Measurements from ENCODE around the gene SCGB3A1. TPM values are rescaled to one million over a fixed set of nuclear protein-coding genes. Genes with fewer than 3 reads are reported as not detected.

The SCGB3A1 gene
- polyA plus RNA-seq, 1 donor (not counting 4 experiments of a cell fraction or from before 2014, with no cell fraction given) = not detected

DNA sequence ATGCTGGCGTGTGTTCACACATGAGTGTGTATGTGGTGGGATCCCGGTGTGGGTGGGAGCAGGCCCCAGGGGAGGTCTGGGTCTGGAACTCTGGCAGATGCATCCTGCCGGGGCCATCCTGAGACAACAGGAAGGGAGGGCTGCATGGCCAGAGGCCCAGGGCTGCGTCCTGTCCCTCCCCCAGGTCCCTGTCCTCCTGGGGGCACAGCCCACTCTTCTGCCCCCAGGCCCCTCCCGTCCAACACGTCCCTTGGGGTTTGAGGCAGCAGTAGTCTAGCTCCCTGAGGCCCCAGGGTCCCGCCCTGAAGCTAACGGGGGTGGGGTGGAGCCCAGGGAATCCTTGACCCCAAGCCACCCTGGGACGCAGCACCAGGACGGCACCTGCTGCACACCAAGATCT is 41.5 kb upstream of the SCGB3A1 start:
- H3K36me3 ChIP-seq (ENCODE audit: control insufficient read depth in 2 of 2, extremely low read depth in 1 of 2, insufficient read depth in 2 of 2, low read length in 2 of 2) = no peaks in the 10 kb centered on the region
- DNase-seq (ENCODE audit: low read depth, low spot score) (no peak), FAIRE-seq (no peak)
- H3K9me1 ChIP-seq (ENCODE audit: control insufficient read depth, extremely low read depth, insufficient read depth, low read length) = no peaks in the 10 kb centered on the region
- H3K79me2 ChIP-seq (ENCODE audit: control insufficient read depth, insufficient read depth, low read length) = no peaks in the 10 kb centered on the region
- no peak overlapping the region for H3K4me3 ChIP-seq (ENCODE audit: control insufficient read depth in 2 of 3, extremely low read depth in 1 of 3, insufficient read depth in 2 of 3, low read depth in 1 of 3, low read length in 3 of 3)
- no peaks in the 10 kb centered on the region for H3K4me1 ChIP-seq (ENCODE audit: control insufficient read depth, extremely low read depth, insufficient read depth, low read length)
- no peaks in the 10 kb centered on the region for H3K27me3 ChIP-seq (ENCODE audit: control insufficient read depth, extremely low read depth, insufficient read depth, low read length)
- H3K4me2 ChIP-seq (ENCODE audit: control insufficient read depth, extremely low read depth, insufficient read depth, low read depth, low read length) = no peak overlapping the region
- no peak overlapping the region for H2AFZ ChIP-seq (ENCODE audit: control insufficient read depth, low read length)
- no peaks in the 10 kb centered on the region for H3K9me3 ChIP-seq (ENCODE audit: control insufficient read depth, low read depth, low read length)
- dilution Hi-C loops (cut with MboI; ENCODE audit: extremely low pct_ligation_motif_present, low sequenced_read_pairs) = no loop called here
- no peaks in the 10 kb centered on the region for H4K20me1 ChIP-seq (ENCODE audit: control insufficient read depth, extremely low read depth, insufficient read depth, low read length)
- no peak overlapping the region for H3K9ac ChIP-seq (ENCODE audit: control insufficient read depth, extremely low read depth, insufficient read depth, low read length)
- TF ChIP-seq, protein P1, sequence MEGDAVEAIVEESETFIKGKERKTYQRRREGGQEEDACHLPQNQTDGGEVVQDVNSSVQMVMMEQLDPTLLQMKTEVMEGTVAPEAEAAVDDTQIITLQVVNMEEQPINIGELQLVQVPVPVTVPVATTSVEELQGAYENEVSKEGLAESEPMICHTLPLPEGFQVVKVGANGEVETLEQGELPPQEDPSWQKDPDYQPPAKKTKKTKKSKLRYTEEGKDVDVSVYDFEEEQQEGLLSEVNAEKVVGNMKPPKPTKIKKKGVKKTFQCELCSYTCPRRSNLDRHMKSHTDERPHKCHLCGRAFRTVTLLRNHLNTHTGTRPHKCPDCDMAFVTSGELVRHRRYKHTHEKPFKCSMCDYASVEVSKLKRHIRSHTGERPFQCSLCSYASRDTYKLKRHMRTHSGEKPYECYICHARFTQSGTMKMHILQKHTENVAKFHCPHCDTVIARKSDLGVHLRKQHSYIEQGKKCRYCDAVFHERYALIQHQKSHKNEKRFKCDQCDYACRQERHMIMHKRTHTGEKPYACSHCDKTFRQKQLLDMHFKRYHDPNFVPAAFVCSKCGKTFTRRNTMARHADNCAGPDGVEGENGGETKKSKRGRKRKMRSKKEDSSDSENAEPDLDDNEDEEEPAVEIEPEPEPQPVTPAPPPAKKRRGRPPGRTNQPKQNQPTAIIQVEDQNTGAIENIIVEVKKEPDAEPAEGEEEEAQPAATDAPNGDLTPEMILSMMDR (optimal IDR thresholded peaks at IDR 0.05 in 1 of 3, IDR thresholded peaks at IDR 0.05 in 1 of 3, conservative IDR thresholded peaks at IDR 0.05 in 1 of 3; ENCODE audit: extremely low read depth in 1 of 3, insufficient read depth in 2 of 3, low read length in 3 of 3) = no peak
- no peak for TF ChIP-seq EZH2 (IDR thresholded peaks at IDR 0.05; ENCODE audit: low read length)
- H3K27ac ChIP-seq (ENCODE audit: control insufficient read depth, insufficient read depth, low read length) = no peak overlapping the region

DNA sequence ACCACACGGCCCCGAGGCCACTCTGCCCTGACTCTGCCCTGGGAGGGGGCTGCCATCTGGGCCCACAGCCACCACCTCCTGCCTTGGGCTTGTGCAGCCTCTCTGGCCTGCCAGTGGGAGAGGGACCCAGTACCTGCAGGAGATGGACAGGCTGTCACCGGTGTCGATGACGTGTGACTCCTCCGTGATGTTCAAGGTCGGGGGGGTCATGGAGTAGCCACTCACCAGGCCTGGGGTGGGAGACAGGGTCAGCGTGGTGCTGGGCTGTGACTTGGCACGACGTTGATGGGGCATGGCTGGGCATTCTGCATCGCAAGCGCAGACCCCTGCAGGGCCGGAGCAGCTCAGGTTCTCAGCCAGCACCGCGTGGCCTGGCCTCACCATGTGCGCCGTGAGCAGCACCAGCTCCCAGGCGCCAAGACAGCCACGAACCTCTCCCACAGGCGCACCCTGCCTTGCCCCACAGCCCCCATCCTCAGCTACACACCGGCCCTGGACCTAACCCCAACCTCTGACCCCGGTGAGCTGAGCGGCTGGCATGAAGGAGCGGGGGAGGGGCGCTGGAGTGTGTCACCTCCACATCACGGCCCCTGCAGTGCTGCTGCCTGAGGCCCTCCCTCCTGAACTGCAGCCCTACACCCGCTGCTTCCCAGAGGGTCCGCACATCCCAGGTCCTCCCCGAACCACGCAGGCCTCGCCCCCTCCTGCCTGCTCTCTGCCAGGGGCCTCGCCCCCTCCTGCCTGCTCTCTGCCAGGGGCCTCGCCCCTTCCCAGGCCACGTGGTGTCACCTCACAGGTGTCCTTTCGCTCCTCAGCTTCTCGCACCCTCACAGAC is 40.5 kb upstream of the SCGB3A1 start:
- Histone ChIP-seq H2AFZ (ENCODE audit: control insufficient read depth, low read length) (no peak overlapping the region), H3K27ac (ENCODE audit: control insufficient read depth, insufficient read depth, low read length) (no peak overlapping the region), H3K36me3 (ENCODE audit: control insufficient read depth in 2 of 2, extremely low read depth in 1 of 2, insufficient read depth in 2 of 2, low read length in 2 of 2) (no peaks in the 10 kb centered on the region), H3K9me3 (ENCODE audit: control insufficient read depth, low read depth, low read length) (no peaks in the 10 kb centered on the region), H3K9me1 (ENCODE audit: control insufficient read depth, extremely low read depth, insufficient read depth, low read length) (no peaks in the 10 kb centered on the region), H3K4me3 (ENCODE audit: control insufficient read depth in 2 of 3, extremely low read depth in 1 of 3, insufficient read depth in 2 of 3, low read depth in 1 of 3, low read length in 3 of 3) (no peak overlapping the region), H3K79me2 (ENCODE audit: control insufficient read depth, insufficient read depth, low read length) (no peaks in the 10 kb centered on the region), H3K4me2 (ENCODE audit: control insufficient read depth, extremely low read depth, insufficient read depth, low read depth, low read length) (no peak overlapping the region), H3K27me3 (ENCODE audit: control insufficient read depth, extremely low read depth, insufficient read depth, low read length) (no peaks in the 10 kb centered on the region), H3K4me1 (ENCODE audit: control insufficient read depth, extremely low read depth, insufficient read depth, low read length) (no peaks in the 10 kb centered on the region), H4K20me1 (ENCODE audit: control insufficient read depth, extremely low read depth, insufficient read depth, low read length) (no peaks in the 10 kb centered on the region), H3K9ac (ENCODE audit: control insufficient read depth, extremely low read depth, insufficient read depth, low read length) (no peak overlapping the region)
- TF ChIP-seq EZH2 (IDR thresholded peaks at IDR 0.05; ENCODE audit: low read length) = no peak
- TF ChIP-seq, protein P1 (optimal IDR thresholded peaks at IDR 0.05 in 1 of 3, IDR thresholded peaks at IDR 0.05 in 1 of 3, conservative IDR thresholded peaks at IDR 0.05 in 1 of 3; ENCODE audit: extremely low read depth in 1 of 3, insufficient read depth in 2 of 3, low read length in 3 of 3) = no peak
- FAIRE-seq = no peak
- dilution Hi-C loops (cut with MboI; ENCODE audit: extremely low pct_ligation_motif_present, low sequenced_read_pairs) = no loop called here
- no peak for DNase-seq (ENCODE audit: low read depth, low spot score)
